GM19238 (cell line): ENCODE data around the gene STOX2.

ENCODE experiments used
- DNase-seq: peaks from one replicate; pipeline ENCODE4 v3.0.0; 2011; ENCODE audit warnings: low spot score; ENCODE audit not compliant: insufficient read length

The STOX2 gene

GRCh38 chr4:183897193-183897592, 7.9 kb upstream of the STOX2 start:
- no peak for DNase-seq

DNA sequence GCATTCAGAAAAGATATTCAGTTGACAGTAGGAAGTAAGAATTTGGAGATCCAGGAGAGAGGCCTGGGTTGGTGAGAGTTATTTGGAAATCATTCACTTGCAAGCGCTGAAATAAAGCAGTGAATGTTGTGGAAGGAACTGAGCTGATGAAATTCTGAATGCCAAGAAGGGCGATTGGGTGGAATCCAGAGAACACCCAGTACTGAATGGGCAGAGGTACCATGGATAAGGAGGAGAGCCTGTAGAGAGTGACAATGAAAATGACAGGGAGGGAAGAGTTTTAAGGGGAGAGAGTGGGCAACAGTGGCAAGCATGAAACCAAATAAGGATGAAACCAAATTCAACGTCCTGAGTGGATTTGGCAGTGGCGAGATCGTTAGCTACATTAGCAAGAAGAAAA, 6.7 kb upstream of the STOX2 start:
- DNase-seq: no peak

GRCh38 chr4:183903021-183903760, 1.9 kb upstream of the STOX2 start:
- no peak for DNase-seq

DNA sequence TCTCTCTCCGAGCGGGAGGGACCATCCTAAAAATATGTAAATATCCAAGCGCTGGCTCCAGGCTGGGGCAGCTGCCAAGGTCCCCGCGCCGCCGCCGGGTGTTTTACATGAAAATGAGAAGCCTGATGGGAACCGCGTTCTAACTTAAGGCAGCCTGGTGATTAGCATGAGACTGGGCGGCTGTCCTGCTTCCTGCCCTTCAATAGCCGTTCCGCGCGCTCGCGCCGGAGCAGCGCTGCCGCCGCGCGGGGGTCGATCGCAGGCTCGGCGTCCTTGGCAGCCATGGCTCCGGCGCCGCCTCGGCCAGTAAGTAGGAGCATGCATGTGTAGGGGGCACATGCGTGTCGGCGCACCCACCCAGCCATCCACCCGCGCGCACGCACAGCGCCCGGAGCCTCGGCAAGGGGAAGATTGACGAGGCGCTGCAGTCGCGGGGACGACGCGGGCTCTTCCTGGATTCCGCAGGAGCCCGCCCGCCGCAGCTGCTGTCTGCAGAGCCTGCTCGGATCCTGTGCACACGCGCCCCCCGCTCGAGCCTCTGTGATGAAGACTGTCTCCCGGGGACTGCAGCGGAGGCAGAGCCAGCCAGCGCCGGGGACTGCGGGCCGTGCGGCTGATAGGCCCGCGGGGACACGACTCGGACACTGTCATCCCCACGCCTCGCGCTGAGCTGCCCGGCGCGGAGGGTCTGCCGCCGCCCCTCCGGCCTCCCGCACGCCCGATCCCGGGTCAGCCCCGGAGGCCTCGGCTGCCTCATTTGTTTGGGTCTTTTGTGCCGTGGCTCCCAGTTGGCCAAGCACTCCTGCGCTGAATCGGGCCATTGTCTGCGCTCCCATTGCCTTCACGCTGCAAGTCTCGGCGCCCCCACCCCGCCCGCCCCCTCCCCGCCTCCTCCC, 734 bp downstream of the STOX2 start:
- DNase-seq: no peak

- no peak for DNase-seq
These were observed 1.3 kb downstream of the STOX2 start for GRCh38 chr4:183906489-183906738.

- no peak for DNase-seq
These were observed 1.9 kb downstream of the STOX2 start for GRCh38 chr4:183906739-183907651.

GRCh38 chr4:183907871-183908683, 3.0 kb downstream of the STOX2 start:
- DNase-seq: no peak

DNA sequence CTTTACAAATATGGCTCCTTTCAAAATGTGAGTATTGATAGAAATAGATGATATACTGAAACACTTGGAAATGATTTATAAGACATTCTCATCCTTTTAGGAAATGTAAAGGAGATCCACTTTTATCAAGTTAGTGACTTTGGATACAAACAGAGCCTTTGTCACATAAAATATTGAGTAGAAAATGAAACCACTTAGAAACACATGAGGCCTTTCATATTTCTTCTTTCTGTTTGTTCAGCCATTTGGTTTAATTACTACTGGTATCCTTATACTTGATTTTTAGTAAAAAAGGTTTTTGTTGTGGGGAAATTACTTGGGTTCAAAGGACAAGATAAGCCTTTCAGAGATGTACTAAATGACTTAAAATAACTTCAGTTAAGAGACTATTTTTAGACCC, 4.1 kb downstream of the STOX2 start:
- no peak for DNase-seq

DNA sequence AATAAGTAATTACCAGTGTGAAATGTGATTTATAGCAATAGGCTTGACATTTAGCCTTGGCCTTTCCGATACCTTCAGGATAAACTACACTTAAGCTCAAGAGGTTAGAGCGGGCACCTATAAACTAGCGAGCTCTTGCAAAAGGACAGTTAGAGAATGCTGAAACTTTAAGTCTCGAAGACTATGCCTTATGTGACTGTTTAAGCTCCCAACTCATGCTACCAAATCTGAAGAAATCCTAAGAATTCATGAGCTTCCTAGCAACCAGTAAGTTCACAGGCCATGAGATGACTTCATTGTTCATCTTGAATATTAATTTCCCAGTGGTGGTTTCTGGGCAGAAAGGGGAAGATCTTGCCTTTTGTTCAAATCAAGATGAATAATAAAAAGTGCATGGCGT, 4.7 kb downstream of the STOX2 start:
- DNase-seq: no peak

GRCh38 chr4:183912585-183912984, 7.5 kb downstream of the STOX2 start:
- DNase-seq: no peak

- DNase-seq: no peak
These were observed 10.9 kb downstream of the STOX2 start for GRCh38 chr4:183915976-183916375.

GRCh38 chr4:183918696-183919095, 13.6 kb downstream of the STOX2 start:
- no peak for DNase-seq

DNA sequence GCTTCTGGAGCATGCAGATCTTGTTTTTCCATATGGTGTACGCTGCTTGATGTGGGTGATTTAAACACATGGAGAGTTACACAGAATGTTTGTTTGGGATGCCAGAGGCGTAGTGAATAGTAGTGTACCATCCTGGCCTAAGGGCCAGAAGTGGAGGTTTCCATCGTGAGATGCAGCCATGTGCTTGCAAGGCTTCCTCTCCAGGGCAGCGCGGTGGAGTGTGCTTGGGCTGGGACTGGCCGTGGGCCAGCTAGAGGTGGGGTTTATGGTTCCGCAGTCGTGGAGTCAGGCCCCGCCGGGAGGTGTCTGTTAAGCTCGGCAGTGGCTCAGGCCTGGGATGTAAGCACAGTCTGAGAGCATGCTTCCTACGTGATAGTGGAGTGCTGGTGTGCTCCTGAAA, 14.0 kb downstream of the STOX2 start:
- no peak for DNase-seq

GRCh38 chr4:183920512-183920911, 15.4 kb downstream of the STOX2 start:
- DNase-seq: no peak

DNA sequence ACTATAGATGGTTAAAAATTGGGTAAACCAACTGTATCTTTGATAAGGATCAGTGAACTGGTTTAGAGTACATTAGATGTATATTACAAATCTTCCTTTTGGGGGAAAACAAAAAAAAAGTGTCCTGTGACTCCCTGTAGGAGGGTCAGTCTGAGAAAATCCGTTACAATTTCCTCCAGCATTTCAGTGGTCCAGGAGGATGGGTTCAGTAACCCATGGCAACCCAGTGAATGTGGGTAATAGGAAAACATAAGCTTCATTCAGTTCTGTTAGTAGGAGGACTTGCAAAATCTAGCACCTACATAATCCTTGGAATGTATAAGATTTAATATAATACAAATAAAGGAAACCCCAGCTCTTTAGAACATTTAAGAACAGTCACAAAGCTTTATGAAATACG, 16.2 kb downstream of the STOX2 start:
- DNase-seq: no peak

- DNase-seq: no peak
These were observed 19.4 kb downstream of the STOX2 start for GRCh38 chr4:183924362-183925044.

- no peak for DNase-seq
These were observed 21.8 kb downstream of the STOX2 start for GRCh38 chr4:183926950-183927349.

DNA sequence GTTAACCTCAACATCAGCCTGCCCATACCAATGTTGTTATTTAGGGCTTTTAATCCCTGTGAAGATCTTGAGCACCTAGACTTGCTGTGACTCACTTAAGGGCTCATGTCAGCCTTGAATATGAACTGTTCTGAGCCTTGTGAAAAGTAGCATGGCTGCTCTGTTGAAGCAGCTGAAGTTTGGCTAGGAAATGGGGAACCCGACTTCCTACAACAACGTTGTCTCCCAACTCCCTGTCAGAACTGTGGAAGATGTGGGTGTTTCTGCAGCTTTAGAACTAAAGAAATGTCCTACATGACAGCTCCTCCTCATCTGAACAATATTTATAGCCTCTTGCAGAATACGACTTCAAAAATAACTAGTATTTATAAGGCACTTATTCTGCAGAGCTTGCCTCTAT, 27.5 kb downstream of the STOX2 start:
- no peak for DNase-seq

- no peak for DNase-seq
These were observed 29.7 kb downstream of the STOX2 start for GRCh38 chr4:183934761-183935160.

GRCh38 chr4:183935355-183936005, 30.4 kb downstream of the STOX2 start:
- DNase-seq: no peak
